Fibroblast of pulmonary artery (primary cell): ENCODE results near the gene HDAC9.

ENCODE experiments used
- DNase-seq: peaks from one replicate; pipeline ENCODE4 v3.0.0-alpha.2; 2010; ENCODE audit warnings: low read depth
- H3K4me3 ChIP-seq: replicated peaks from 2 replicates; pipeline ENCODE4 v1.5.1; 2011; ENCODE audit warnings: low read depth, mild to moderate bottlenecking, control low read depth, low read length, moderate library complexity
- CTCF ChIP-seq: IDR thresholded peaks from 2 replicates; pipeline ENCODE4 v1.5.1; 2011; ENCODE audit warnings: mild to moderate bottlenecking, control low read depth, low read length, inconsistent platforms; ENCODE audit errors: missing control alignments

The HDAC9 gene

DNA sequence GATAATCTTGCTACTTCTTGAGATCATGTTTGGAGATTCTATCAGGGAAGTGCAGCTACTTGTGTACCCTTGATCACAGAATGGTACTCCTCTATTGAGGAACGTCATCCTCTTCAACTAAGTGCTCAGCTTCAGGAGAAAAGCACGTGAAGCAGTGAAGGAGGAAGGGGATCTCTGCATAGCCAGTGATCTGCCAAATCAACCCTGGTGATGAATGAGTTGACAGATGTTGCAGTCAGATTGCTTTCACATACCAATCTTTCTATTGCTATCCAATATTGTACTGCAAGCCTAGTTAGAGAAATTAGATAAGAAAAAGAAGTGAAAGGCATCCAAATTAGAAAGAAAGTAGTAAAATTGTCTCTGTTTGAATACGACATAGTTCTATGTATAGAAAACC is 312.5 kb downstream of the HDAC9 start:
- DNase-seq = no peak
- TF ChIP-seq CTCF = no peak
- H3K4me3 ChIP-seq = no peak overlapping the region

GRCh38 chr7:18815261-18815960 is 319.9 kb downstream of the HDAC9 start:
- TF ChIP-seq CTCF = no peak
- no peak overlapping the region for H3K4me3 ChIP-seq
- no peak for DNase-seq

DNA sequence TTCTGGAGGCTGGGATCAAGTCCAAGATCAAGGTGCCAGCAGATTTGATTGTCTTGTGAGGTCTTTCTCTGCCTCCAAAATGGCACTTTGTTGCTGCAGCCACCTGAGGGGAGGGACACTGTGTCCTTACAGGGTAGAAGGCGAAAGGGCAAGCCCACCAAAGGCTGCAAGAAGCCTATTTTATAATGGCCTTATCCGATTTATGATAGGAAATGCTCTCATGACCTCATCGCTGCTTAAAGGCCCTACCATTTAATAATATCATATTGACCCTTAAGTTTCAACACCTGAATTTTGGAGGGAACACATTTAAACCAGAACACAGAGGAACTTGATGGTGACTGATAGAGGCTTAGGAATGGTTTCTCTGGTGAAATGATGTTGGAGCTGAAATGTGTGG is 325.4 kb downstream of the HDAC9 start:
- TF ChIP-seq CTCF = no peak
- DNase-seq = no peak
- no peak overlapping the region for H3K4me3 ChIP-seq

GRCh38 chr7:18821554-18821953 is 326.0 kb downstream of the HDAC9 start:
- no peak for TF ChIP-seq CTCF
- DNase-seq = no peak
- no peak overlapping the region for H3K4me3 ChIP-seq

- no peak for TF ChIP-seq CTCF
- no peak overlapping the region for H3K4me3 ChIP-seq
- DNase-seq = no peak
These were observed 328.6 kb downstream of the HDAC9 start for GRCh38 chr7:18824157-18824556.

GRCh38 chr7:18828260-18828993 is 332.9 kb downstream of the HDAC9 start:
- TF ChIP-seq CTCF = no peak
- no peak overlapping the region for H3K4me3 ChIP-seq
- no peak for DNase-seq
